HG03196 (cell line): ENCODE data around the gene RPH3AL.
"Not testable (repeated sequence)": the region's sequence is repeated elsewhere in the genome, so short reads cannot be mapped to it uniquely, and the experiment has no call there.

Source experiments
- ATAC-seq: cut with Tn5 transposase; IDR thresholded peaks from one replicate; pipeline ENCODE4 v1.9.1; 2021; ENCODE audit not compliant: unreplicated experiment

The RPH3AL gene

GRCh38 chr17:246226-246625 lies 106.4 kb downstream of the RPH3AL start:
- no peak for ATAC-seq

DNA sequence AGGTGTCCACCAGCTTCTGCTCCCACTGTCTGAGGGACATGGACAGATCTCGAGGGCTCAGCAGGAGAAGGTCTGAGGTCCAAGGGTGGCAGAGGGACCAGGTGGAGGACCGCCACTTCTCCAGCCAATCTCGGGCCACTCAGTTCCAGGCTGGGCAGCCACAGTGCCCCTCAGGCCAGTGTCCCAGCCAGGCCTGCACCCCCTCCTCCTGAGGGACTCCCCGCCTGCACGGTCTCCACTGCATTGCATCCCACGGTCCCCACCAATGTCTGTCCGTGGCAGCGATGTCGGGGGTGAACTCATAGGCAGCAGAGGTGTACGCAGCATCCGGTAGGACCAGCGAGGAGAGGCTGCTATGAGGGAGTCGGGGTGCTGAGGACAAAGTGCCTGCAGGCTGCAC lies 107.0 kb downstream of the RPH3AL start:
- ATAC-seq, result no peak

DNA sequence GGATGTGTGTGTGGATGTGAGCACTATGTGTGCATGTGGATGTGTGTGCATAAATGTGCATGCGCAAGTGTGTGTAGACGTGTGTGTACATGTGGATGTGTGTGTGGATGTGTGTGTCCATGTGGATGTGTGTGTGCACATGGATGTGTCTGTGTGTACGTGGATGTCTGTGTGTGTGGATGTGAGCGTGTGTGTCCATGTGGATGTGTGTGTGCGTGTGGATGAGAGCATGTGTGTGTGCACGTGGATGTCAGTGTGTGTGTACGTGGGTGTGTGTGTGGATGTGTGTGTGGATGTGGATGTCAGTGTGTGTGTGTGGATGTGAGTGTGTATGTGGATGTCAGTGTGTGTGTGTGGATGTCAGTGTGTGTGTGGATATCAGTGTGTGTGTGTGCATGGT lies 107.6 kb downstream of the RPH3AL start:
- ATAC-seq, result no peak

GRCh38 chr17:243924-244323 lies 108.7 kb downstream of the RPH3AL start:
- ATAC-seq, result not testable (repeated sequence)

DNA sequence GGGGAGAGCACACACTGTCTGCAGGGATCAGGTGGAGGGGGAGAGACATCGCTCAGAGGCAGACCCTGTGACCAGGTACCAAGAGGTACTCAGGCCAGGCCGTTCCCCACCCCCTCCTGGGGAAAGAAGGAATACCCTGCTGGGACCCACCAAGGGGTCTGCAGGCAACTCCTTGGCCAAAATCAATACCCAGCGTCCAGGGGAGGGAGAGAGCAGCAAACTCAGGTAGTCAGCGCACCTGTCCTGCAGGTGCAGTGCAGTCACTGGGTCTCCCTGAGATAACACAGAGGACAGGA lies 113.7 kb downstream of the RPH3AL start:
- ATAC-seq, result no peak

DNA sequence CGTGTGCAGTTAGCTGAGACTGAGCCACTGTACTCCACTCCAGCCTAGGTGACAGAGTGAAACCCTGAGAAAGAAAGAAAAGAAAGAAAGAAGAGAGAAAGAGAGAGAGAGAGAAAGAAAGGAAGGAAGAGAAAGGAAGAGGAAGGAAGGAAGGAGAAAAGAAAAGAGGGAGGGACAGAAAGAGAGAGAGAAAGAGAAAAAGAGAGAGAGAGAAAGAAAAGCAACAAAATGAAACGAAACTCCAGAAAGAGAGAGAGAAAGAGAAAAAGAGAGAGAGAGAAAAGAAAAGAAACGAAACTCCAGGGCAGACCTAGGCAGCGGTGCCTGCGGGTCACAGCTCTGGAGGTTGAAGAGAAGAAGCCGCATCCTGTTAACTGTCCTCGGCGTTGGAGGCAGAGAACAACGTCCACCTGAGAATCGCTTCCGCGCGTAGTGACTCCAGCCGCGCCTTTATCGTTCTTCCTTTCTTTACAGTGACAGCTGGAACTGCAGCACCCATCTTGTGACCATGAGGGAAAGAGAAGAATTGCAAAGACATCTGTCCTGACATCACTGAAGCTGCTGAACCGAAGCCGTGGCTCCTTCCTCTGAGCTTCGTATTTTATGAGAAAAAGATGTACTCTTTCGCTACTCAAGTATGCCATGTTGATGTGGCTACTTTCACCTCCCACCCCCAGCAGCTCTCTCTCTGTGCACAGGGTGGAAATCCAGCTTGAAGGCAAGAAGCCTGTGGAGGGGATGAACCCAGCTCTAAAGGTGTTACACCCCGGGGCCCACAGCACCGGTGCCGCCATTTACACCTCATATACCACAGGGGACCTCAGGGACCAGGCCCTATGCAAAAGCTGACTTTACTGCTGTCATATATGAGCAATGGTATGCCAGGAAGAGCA lies 114.3 kb downstream of the RPH3AL start:
- ATAC-seq, result no peak

DNA sequence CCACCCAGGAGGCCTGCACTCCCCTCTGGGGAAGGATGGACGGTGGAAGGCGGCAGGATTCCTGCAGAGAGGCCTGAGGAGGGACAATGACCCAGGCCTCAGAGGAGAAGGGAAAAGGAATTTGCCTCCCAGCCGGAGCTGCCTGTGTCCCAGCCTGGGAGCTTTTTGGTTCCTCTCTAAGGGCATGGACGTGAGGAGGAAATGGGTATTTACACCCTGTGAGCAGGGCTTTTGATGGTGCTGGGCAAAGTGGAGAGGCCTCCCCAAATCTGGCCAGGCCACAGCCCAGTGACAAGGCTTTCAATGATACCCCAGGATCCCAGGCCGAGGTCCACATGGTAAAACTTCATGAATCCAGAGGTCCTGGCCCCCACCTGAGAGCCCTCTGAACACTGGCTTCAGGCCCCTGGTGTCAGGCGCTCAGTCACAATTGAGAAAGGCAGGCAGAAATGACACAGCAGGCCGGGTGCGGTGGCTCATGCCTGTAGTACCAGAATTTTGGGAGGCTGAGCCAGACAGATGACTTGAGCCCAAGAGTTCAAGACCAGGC lies 115.1 kb downstream of the RPH3AL start:
- ATAC-seq, result no peak

DNA sequence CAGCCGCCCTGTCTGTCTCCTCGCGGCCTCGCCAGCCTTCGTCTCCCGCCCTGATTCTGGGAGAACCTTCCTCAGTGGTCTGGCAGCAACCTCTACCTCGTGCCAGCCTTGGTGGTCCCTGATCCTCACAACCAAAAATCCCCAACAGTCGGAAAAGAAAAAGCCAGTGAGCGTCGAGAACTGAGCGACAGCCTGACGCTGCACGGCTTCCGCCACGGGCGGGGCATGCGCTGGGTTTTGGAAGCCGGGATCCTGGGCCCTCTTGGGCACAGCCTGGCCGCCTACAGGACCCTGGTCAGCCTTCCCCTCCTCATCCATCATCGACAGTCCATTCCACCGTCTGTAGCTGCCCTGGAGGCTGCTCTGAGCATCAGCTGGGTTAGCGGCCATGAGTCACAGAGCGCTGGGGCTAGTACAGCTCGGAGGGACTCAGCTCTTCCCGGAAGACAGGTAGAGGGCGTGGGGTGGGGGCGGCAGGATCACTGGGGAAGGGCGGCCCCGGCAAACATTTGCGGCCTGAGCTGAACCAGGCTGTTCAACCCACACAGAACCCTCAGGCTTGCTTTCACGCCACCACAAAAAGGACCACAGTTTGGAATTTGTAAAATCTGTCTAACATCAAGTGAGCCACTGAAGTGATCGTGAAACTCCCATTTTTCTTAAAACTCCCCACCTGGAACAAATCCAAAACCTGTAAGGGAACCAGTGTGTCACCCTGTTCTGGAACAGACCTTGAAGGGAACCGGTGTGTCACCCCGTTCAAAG lies 115.8 kb downstream of the RPH3AL start:
- ATAC-seq, result no peak

DNA sequence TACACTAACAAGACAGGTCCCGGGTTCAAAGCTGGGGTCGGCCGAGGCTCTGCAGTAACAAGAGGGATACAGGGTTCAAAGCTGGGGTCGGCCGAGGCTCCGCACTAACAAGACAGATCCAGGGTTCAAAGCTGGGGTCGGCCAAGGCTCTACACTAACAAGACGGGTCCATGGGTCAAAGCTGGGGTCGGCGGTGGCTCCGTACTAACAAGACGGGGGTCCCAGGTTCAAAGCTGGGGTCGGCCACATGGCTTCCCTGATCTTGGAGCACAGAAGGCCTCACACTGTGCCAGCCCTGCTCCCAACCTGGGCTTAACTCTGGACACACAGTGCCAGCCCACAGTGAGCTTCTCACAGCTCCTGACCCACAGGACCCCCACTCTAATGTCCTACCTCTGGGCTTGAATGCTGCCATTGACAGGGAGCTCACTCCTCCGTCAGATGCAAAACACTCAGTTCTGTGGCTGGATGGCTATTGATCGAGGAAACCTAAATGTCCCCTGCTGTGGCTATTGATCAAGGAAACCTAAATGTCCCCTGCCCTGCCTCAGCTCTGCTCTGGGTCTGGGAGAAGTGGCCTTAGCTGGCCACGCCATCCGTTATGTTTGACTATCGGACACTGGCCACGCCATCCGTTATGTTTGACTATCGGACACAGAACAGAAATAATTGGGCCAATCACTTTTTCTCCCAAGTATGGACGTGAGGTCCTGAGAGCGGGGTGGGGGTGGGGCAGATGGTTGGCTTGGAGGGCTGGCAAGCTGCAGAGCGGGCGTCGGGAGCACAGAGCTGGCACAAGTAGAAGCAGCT lies 116.6 kb downstream of the RPH3AL start:
- no peak for ATAC-seq

GRCh38 chr17:234994-235830 lies 117.4 kb downstream of the RPH3AL start:
- not testable (repeated sequence) for ATAC-seq

GRCh38 chr17:234163-234993 lies 118.2 kb downstream of the RPH3AL start:
- not testable (repeated sequence) for ATAC-seq

GRCh38 chr17:233473-233941 lies 119.1 kb downstream of the RPH3AL start:
- ATAC-seq, result no peak

DNA sequence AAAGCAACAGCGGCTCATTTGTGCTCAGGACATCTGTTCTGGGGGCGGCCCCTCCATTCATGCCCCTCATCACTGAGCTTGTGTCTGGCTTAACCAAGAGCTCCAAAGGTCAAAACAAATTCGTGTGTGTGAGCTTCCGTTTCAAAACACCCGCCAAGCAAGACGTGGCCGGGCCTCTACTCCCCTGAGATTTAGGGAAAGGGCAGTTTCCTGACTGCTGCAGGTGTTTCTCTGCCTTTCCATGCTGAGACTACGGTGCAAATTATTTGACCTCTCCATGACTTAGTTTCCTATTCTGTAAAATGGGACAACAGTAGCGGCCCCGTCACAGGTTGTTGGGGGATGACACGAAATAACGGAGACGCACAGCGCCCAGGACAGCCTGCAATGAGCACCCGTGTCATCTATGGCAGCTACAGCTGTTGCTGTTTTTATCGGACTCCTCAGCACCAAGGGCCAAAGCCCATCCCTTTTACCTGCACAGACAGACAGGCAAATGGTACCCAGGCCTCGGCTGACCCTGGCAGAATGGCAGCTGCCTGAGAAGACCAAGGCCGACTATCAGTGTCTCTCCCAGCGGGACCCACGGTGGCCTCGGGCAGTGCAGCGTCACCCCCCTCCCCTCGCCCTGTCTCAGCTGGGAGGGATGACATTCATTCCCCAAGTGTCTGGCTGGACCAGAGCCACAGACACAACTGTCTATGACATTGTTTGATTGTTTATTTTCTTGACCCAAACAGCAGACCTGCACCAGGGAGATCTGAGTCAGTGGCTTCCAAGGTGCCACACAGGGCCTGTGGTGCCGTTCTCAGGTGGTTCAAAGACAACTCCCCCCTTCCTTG lies 120.4 kb downstream of the RPH3AL start:
- no peak for ATAC-seq

DNA sequence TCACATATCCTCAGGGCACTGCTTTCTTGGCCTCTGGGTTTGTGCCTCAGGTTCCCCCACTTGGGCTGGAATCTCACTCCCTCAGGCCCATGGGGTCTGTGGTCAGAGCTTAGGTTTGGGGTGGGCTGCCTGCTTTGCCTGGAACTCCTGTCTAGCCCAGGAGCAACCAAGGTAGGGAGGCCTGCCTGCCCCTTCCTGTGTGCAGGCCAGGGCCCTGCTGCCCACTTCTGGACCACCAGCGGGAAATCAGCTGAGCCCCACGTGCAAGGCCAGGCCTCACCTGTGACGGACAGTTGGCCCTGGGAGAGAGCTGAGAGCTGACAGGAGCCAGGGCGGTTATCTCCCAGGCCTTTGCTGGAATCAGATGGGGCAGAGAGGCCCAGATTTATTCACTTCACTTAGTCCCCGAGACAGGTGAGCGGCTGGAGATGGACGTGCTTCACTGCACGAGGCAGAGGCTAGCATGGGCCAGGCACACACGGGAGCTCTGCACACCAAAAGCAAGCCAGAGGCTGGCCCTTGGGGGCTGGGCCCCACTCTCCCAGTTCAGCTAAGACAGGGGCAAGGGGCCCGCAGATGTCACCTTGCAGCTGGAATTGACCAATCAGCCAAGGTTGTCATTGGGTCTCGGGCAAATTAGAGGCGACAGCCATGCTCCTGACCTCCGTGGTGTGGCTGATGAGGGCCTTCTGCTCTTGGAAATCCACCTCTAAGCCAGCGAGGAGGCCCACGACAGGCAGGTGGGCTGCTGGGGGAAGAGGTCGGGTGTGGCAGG lies 121.2 kb downstream of the RPH3AL start:
- no peak for ATAC-seq

GRCh38 chr17:230395-230770 lies 122.2 kb downstream of the RPH3AL start:
- ATAC-seq, result no peak

DNA sequence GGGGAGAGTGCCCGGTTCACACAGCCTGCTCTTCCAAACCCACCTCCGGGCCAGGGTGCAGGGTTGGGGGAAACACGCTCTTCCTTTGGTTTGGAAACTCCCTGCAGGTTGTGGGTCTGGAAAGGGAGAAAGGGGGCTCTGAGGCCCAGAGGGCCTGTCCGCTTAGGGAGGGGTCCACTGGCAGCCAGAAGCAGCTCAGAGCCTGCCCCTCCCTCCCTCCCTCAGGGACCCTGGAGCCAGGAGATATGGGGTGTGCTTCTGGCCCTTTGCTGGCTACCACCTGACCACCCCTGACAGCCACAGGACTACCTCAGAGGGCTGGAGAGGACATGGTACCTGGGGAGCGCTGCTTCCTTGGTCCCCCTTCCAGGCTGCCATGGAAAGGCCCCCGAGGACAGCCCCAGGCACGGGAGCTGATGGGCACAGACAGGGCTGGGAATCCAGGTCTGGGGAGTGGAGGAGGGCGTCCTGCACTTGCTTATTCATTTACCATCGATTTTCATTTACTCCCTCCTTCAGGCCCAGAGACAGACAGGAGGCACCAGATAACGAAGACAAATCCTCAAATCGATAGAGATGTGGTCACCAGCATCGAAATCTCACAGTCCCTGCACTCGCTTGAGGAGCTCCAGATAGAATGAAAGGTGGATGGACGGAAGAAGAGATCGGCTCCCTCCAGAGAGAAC lies 122.8 kb downstream of the RPH3AL start:
- ATAC-seq, result no peak
